ENCODE data around the gene STXBP6. TPM values are rescaled to one million over a fixed set of nuclear protein-coding genes. Genes with fewer than 3 reads are reported as not detected.

STXBP6 gene
- total RNA-seq, 1 experiment from 2014 or later = 0.27 TPM

GRCh38 chr14:24851837-24852236 lies 198.1 kb downstream of the STXBP6 start:
- Histone ChIP-seq H3K9ac (ENCODE audit: low read length) (no peak overlapping the region), H3K27ac (ENCODE audit: low read depth, low read length) (no peak overlapping the region), H2AFZ (ENCODE audit: low read depth, low read length, poor library complexity, severe bottlenecking) (no peak overlapping the region), H3K4me2 (ENCODE audit: low read length) (no peak overlapping the region), H4K20me1 (ENCODE audit: insufficient read depth) (no peaks in the 10 kb centered on the region), H3K36me3 (ENCODE audit: control insufficient read depth in 1 of 2, insufficient read depth in 2 of 2, low read length in 2 of 2) (no peaks in the 10 kb centered on the region), H3K9me2 (ENCODE audit: insufficient read depth) (no peaks in the 10 kb centered on the region), H3K4me1 (ENCODE audit: control insufficient read depth in 1 of 2, insufficient read depth in 2 of 2, low read length in 2 of 2) (no peaks in the 10 kb centered on the region), H3K27me3 (ENCODE audit: insufficient read depth, low read length) (no peaks in the 10 kb centered on the region), H3K9me3 (ENCODE audit: control insufficient read depth in 1 of 2, insufficient read depth in 1 of 2, low read depth in 1 of 2, low read length in 2 of 2) (peaks cover 0 to 9% of the 10 kb centered on the region in 2 experiments; a peak in 1 of 4 replicates), H3K79me2 (ENCODE audit: insufficient read depth, low read length) (no peaks in the 10 kb centered on the region), H3K4me3 (replicated peaks in 1 of 2; ENCODE audit: low read depth in 1 of 2, low read length in 2 of 2) (no peak overlapping the region)
- ChIA-PET POLR2A (no interaction called here), RAD21 (ENCODE audit: low non-redundant PET in 1 of 2, low total read pairs in 2 of 2, uncharacterized antibody in 2 of 2, unreplicated experiment in 2 of 2) (no interaction called here), CTCF (no interaction called here)
- ATAC-seq (no peak), DNase-seq (ENCODE audit: low read depth, low spot score) (no peak)
- intact Hi-C loops (cut with micrococcal nuclease) = no loop called here
- BruUV-seq (replicated peaks) = no TSS peak
- TF ChIP-seq EZH2phosphoT487 (IDR thresholded peaks at IDR 0.05; ENCODE audit: borderline replicate concordance) (no peak), ZBTB33 (IDR thresholded peaks at IDR 0.05; ENCODE audit: extremely low read depth, insufficient replicate concordance, low read length) (no peak), POLR2AphosphoS5 (IDR thresholded peaks at IDR 0.05; ENCODE audit: low read depth, low read length) (no peak), SRF (IDR thresholded peaks at IDR 0.05; ENCODE audit: low read depth) (no peak), REST (IDR thresholded peaks at IDR 0.05; ENCODE audit: low read depth) (no peak), EZH2 (IDR thresholded peaks at IDR 0.05) (no peak), ZFX (IDR thresholded peaks at IDR 0.05) (no peak), JUND (IDR thresholded peaks at IDR 0.05) (no peak), MAX (IDR thresholded peaks at IDR 0.05) (no peak), ELF1 (IDR thresholded peaks at IDR 0.05; ENCODE audit: borderline replicate concordance, low read depth) (no peak), EGR1 (IDR thresholded peaks at IDR 0.05; ENCODE audit: low read depth) (no peak), ZNF274 (IDR thresholded peaks at IDR 0.05; ENCODE audit: low read depth, low read length) (no peak), YY1 (IDR thresholded peaks at IDR 0.05; ENCODE audit: extremely low read depth, insufficient replicate concordance, low read depth, low read length) (no peak)

Measured in HCT116 (cell line).